OCI-LY7 (cell line): Measurements from ENCODE around the gene ALB.

Experiments used
- CTCF ChIP-seq: fragments of 200-600 bp; sonication (generic); conservative IDR thresholded peaks from 2 replicates; pipeline ENCODE4 v1.5.1; 2014; ENCODE audit warnings: mild to moderate bottlenecking, antibody characterized with exemption, low read length, moderate library complexity, mixed read lengths
- EZH2phosphoT487 ChIP-seq: fragments of 200-600 bp; sonication (generic); IDR thresholded peaks from 2 replicates; pipeline ENCODE4 v1.6.1; 2018; ENCODE audit warnings: low read depth, borderline replicate concordance, mild to moderate bottlenecking, mixed run types, antibody characterized with exemption, low read length, moderate library complexity, mixed read lengths

- TF ChIP-seq CTCF (no peak), EZH2phosphoT487 (no peak)
Measured at GRCh38 chr4:73408181-73408867, 4.2 kb downstream of the ALB start.
